ENCODE results near the gene TECPR2.

- TF ChIP-seq CTCF (IDR thresholded peaks at IDR 0.05) (no peak), POLR2A (IDR thresholded peaks at IDR 0.05) (no peak)
Observed at GRCh38 chr14:102389246-102389645, 26.5 kb downstream of the TECPR2 start.

All from body of pancreas (tissue), 4 donors.